Measurements from ENCODE around the gene DCC.

DNA sequence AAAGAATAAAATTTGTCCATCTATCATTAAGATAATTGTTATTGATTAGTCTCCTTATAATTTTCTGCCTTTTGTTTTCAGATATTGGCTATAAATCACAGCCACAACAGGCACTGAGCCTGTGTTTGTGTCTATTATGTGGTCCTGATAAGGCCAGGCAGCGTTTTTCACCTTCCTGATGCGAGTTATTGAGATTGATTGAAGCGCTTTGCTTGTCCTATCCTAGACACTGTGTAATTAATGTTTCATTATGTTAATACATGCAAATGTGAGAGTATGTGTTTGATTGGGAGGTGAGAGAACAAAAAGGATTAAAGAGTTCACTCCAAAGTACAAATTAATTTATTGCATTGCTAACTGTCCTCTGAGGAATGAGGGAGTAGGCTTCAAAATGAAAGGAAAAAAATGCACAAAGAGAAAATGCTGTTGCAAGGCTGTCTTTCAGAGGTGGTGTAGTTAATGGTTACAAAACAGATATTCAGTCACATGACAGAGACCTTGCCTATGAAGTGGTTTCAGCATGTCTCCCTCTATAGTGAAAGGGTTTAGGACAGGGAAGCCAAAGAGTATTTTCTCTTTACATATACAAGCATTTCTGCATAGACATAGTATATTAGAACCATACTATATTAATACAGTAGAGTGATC, 391.1 kb downstream of the DCC start:
- TF ChIP-seq POLR2AphosphoS5 (IDR thresholded peaks at IDR 0.05; ENCODE audit: low read depth, low read length) (no peak), YY1 (IDR thresholded peaks at IDR 0.05; ENCODE audit: extremely low read depth, insufficient replicate concordance, low read depth, low read length) (no peak), RAD21 (IDR thresholded peaks at IDR 0.05; ENCODE audit: low read depth) (no peak)
- TF ChIP-seq, protein P1, sequence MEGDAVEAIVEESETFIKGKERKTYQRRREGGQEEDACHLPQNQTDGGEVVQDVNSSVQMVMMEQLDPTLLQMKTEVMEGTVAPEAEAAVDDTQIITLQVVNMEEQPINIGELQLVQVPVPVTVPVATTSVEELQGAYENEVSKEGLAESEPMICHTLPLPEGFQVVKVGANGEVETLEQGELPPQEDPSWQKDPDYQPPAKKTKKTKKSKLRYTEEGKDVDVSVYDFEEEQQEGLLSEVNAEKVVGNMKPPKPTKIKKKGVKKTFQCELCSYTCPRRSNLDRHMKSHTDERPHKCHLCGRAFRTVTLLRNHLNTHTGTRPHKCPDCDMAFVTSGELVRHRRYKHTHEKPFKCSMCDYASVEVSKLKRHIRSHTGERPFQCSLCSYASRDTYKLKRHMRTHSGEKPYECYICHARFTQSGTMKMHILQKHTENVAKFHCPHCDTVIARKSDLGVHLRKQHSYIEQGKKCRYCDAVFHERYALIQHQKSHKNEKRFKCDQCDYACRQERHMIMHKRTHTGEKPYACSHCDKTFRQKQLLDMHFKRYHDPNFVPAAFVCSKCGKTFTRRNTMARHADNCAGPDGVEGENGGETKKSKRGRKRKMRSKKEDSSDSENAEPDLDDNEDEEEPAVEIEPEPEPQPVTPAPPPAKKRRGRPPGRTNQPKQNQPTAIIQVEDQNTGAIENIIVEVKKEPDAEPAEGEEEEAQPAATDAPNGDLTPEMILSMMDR (IDR thresholded peaks at IDR 0.05 in 2 of 3, conservative IDR thresholded peaks at IDR 0.05 in 1 of 3; ENCODE audit: borderline replicate concordance in 1 of 3, insufficient read depth in 1 of 3, low read depth in 2 of 3, low read length in 2 of 3): no peak

Data from HCT116 (cell line).